ENCODE data around the gene CENPI. TPM values are rescaled to one million over a fixed set of nuclear protein-coding genes. Genes with fewer than 3 reads are reported as not detected.
"Not testable (repeated sequence)": the region's sequence is repeated elsewhere in the genome, so short reads cannot be mapped to it uniquely, and the experiment has no call there.

Gene CENPI
- total RNA-seq (2021; fragmentation: NEBNext Ultra II Directional; extraction: Animal tissue kit (Norgen Biotek cat#: 25700)), result 10 to 100 TPM in 5 of 6 experiments, 1 to 10 TPM in 1; 6.7 to 15.7 (median 14.3) TPM
- long read RNA-seq, partial matches to known transcripts, result 2 of 5 reads
- long read RNA-seq, other reads (novel, unspliced or antisense), result 3 of 5 reads

GRCh38 chrX:101097546-101098453 is at the start of gene CENPI:
Gene CENPI, plus strand, starts transcription at chrX:101098204. Its CDS starts 2,867 bp downstream, at chrX:101101071.
- peaks cover 2% of the 10 kb centered on the region; the same call in 1 of the 2 replicates for H3K27me3 Mint-ChIP-seq (ENCODE audit: insufficient read depth)
- no peaks in the 10 kb centered on the region for H3K36me3 Mint-ChIP-seq (ENCODE audit: low read depth)
- peak within 1 kb of the TSS; percentile 98 for H3K4me3 Mint-ChIP-seq
- peak within 1 kb of the TSS; percentile 91 for H3K27ac Mint-ChIP-seq
- H3K9me3 Mint-ChIP-seq, result no peaks in the 10 kb centered on the region
- DNase-seq, result peak; percentile 91
- H3K4me1 Mint-ChIP-seq (ENCODE audit: low read depth), result peaks cover 28% of the 10 kb centered on the region
- no peak for TF ChIP-seq CTCF (IDR thresholded peaks at IDR 0.05)

- Mint-ChIP-seq H3K4me3 (peak overlapping the region; percentile 92), H3K36me3 (ENCODE audit: low read depth) (no peaks in the 10 kb centered on the region; the same call in 1 of the 2 replicates)
- TF ChIP-seq CTCF (IDR thresholded peaks at IDR 0.05), result no peak
Observed at GRCh38 chrX:101051153-101051548, 46.9 kb upstream of the CENPI start.

GRCh38 chrX:101051549-101052302 is 46.3 kb upstream of the CENPI start, which contains the start of gene TRMT2B:
Gene TRMT2B, minus strand, starts transcription at chrX:101052111. Its CDS starts 9,822 bp downstream, at chrX:101042289.
- peak; percentile 58 for DNase-seq
- Mint-ChIP-seq H3K9me3 (0 out of 2 replicates have a peak, but pooled peaks cover 3% of the 10 kb centered on the region), H3K36me3 (ENCODE audit: low read depth) (no peaks in the 10 kb centered on the region; the same call in 1 of the 2 replicates), H3K4me3 (peak within 1 kb of the TSS; percentile 92), H3K4me1 (ENCODE audit: low read depth) (peaks cover 14% of the 10 kb centered on the region), H3K27ac (peak within 1 kb of the TSS; percentile 93), H3K27me3 (ENCODE audit: insufficient read depth) (no peaks in the 10 kb centered on the region)
- TF ChIP-seq CTCF (IDR thresholded peaks at IDR 0.05), result no peak

More at GRCh38 chrX:101051153-101051548, 46.9 kb upstream of the CENPI start:
- H3K4me1 Mint-ChIP-seq (ENCODE audit: low read depth), result peaks cover 8% of the 10 kb centered on the region
- H3K27ac Mint-ChIP-seq, result peak overlapping the region; percentile 93
- DNase-seq, result no peak
- no peaks in the 10 kb centered on the region for H3K9me3 Mint-ChIP-seq
- H3K27me3 Mint-ChIP-seq (ENCODE audit: insufficient read depth), result no peaks in the 10 kb centered on the region

DNA sequence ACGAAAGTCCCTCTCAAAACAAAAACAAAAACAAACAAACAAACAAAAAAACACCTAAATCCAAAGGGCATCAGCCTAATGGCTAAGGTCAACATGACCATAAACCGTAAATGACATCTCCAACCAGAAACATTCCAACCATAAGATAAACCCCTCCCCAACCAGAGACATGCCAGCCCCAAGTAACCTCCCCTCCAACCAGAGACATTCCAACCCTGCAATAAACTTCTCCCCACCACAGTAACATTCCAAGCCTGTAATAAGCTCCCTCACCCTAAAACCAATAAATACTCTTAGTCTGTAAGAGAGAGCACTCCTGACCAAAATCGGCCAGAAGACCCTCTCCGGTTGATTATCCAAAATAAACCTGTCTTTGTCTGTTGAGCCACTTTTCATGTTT is 41.5 kb upstream of the CENPI start:
- H3K27me3 Mint-ChIP-seq (ENCODE audit: insufficient read depth); H3K36me3 Mint-ChIP-seq (ENCODE audit: low read depth); H3K9me3 Mint-ChIP-seq: not testable (repeated sequence)
- peak overlapping the region; percentile 91 for H3K27ac Mint-ChIP-seq
- H3K4me3 Mint-ChIP-seq, result peak overlapping the region; percentile 52
- peaks cover 17% of the 10 kb centered on the region for H3K4me1 Mint-ChIP-seq (ENCODE audit: low read depth)
- DNase-seq, result peak; percentile 4

GRCh38 chrX:101057093-101057714 is 40.8 kb upstream of the CENPI start:
- Mint-ChIP-seq H3K27me3 (ENCODE audit: insufficient read depth) (no peaks in the 10 kb centered on the region), H3K9me3 (0 out of 2 replicates have a peak, but pooled peaks cover 5% of the 10 kb centered on the region), H3K27ac (peak overlapping the region; percentile 91), H3K4me1 (ENCODE audit: low read depth) (peaks cover 23% of the 10 kb centered on the region), H3K36me3 (ENCODE audit: low read depth) (no peaks in the 10 kb centered on the region), H3K4me3 (peak overlapping the region; percentile 52)
- DNase-seq, result peak; percentile 58
- TF ChIP-seq CTCF (IDR thresholded peaks at IDR 0.05), result no peak

Data from HFFc6 (cell line).